GM23248 (cell line): ENCODE measurements around the gene KCNH4.

Experiments
- EZH2 ChIP-seq: fragments of 200-600 bp; sonication (generic); IDR thresholded peaks from 2 replicates; pipeline ENCODE4 v1.6.1; 2018; ENCODE audit warnings: antibody characterized with exemption, mild to moderate bottlenecking; ENCODE audit not compliant: insufficient read depth, poor library complexity, severe bottlenecking
- EZH2phosphoT487 ChIP-seq: fragments of 200-600 bp; sonication (generic); IDR thresholded peaks from 2 replicates; pipeline ENCODE4 v1.6.1; 2018; ENCODE audit warnings: antibody characterized with exemption, moderate library complexity, mild to moderate bottlenecking, low read depth; ENCODE audit not compliant: insufficient read depth

- TF ChIP-seq EZH2phosphoT487, result no peak
- TF ChIP-seq EZH2, result no peak
Measured at GRCh38 chr17:42165751-42166150, 15.2 kb downstream of the KCNH4 start.
